Right lobe of liver (tissue), 4 donors: ENCODE measurements around the gene HSD11B1L.

Source experiments
- POLR2A ChIP-seq: fragments of 450-650 bp; IDR thresholded peaks from one replicate; pipeline ENCODE4 v1.6.1; 2017; ENCODE audit warnings: antibody characterized with exemption, mild to moderate bottlenecking
- TF ChIP-seq, protein P1 (sequence below), 4 donors: fragments of 200-600 bp in 3 of 4; fragments of 450-650 bp in 1 of 4; IDR thresholded peaks; one replicate each; pipeline versions ENCODE4 v1.5.1 to v1.8.0; 2016 to 2022; ENCODE audit warnings: antibody characterized with exemption in 4 of 4, mild to moderate bottlenecking in 2 of 4
- donor health status: DM: no; HTN: no; CAD: no.
- donor health status: DM: no; HTN: no; CAD: no.
- donor health status: DM: no; HTN: yes; CAD: no.

DNA sequence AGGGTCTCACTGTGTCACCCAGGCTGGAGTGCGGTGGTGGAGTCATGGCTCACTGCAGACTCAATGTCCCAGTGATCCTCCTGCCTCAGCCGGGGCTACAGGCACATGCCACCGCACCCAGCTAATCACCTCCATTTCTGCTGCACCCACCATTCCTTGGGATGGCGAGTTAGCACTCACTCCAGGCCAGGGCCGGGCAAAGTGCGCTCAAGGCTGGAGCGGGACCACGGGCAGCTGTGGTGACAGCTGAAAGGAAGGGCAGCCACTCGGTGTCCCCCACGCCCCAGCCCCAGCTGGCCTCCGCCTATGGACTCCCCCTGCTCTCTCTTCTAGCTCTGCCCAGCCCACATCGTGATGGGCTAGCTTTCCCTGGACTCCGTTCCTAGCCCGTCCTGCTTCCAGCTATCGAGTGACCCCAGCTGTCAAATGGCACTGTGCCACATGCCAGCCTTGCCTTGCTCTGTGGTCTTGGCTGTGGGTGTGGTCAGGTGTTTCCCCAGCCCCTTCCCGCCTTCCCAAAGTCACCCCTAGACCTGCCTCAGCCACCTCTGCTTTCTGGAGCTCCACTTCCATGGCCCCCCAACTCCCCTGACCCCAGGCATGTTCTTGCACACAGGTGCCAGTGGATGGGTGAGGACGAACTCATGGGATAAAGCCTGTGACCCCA is 4.6 kb upstream of the HSD11B1L start:
- TF ChIP-seq, protein P1, sequence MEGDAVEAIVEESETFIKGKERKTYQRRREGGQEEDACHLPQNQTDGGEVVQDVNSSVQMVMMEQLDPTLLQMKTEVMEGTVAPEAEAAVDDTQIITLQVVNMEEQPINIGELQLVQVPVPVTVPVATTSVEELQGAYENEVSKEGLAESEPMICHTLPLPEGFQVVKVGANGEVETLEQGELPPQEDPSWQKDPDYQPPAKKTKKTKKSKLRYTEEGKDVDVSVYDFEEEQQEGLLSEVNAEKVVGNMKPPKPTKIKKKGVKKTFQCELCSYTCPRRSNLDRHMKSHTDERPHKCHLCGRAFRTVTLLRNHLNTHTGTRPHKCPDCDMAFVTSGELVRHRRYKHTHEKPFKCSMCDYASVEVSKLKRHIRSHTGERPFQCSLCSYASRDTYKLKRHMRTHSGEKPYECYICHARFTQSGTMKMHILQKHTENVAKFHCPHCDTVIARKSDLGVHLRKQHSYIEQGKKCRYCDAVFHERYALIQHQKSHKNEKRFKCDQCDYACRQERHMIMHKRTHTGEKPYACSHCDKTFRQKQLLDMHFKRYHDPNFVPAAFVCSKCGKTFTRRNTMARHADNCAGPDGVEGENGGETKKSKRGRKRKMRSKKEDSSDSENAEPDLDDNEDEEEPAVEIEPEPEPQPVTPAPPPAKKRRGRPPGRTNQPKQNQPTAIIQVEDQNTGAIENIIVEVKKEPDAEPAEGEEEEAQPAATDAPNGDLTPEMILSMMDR (IDR thresholded peaks at IDR 0.05): no peak
- TF ChIP-seq POLR2A: no peak
